Mesendoderm (in vitro differentiated cells): Measurements from ENCODE around the gene ATP2B1.

Source experiments
- DNase-seq: peaks from one replicate; pipeline ENCODE4 v3.0.0; 2013
- H2AK5ac ChIP-seq: 2 replicates; pipeline ENCODE4 v1.6.1; 2013; ENCODE audit warnings: low read length, inconsistent platforms
- H2BK120ac ChIP-seq: 2 replicates; pipeline ENCODE4 v1.6.1; 2013; ENCODE audit warnings: low read depth, mild to moderate bottlenecking, low read length, moderate library complexity, mixed read lengths
- H2BK15ac ChIP-seq: replicated peaks from 2 replicates; pipeline ENCODE4 v1.6.1; 2013; ENCODE audit warnings: low read depth, mild to moderate bottlenecking, moderate library complexity
- H2BK5ac ChIP-seq: 2 replicates; pipeline ENCODE4 v1.6.1; 2013; ENCODE audit warnings: low read length, inconsistent platforms
- H3K18ac ChIP-seq: 2 replicates; pipeline ENCODE4 v1.6.1; 2013; ENCODE audit warnings: mild to moderate bottlenecking, low read length, mixed read lengths
- H3K23ac ChIP-seq: one replicate; pipeline ENCODE4 v1.6.1; 2013; ENCODE audit warnings: low read length
- H3K27ac ChIP-seq: 2 replicates; pipeline ENCODE4 v1.5.1; 2013; ENCODE audit warnings: low read depth, mild to moderate bottlenecking, inconsistent platforms, low read length, moderate library complexity
- H3K27me3 ChIP-seq: 2 replicates; pipeline ENCODE4 v1.6.1; 2013; ENCODE audit warnings: low read length, control low read depth, mild to moderate bottlenecking, inconsistent platforms; ENCODE audit not compliant: insufficient read depth, poor library complexity
- H3K36me3 ChIP-seq: 2 replicates; pipeline ENCODE4 v1.6.1; 2013; ENCODE audit warnings: low read length, inconsistent platforms; ENCODE audit not compliant: control insufficient read depth, insufficient read depth
- H3K4ac ChIP-seq: one replicate; pipeline ENCODE4 v1.6.1; 2013; ENCODE audit warnings: low read depth, mild to moderate bottlenecking, low read length, moderate library complexity
- H3K4me1 ChIP-seq: 2 replicates; pipeline ENCODE4 v1.6.1; 2013; ENCODE audit warnings: low read depth, low read length, inconsistent platforms; ENCODE audit not compliant: control insufficient read depth
- H3K4me2 ChIP-seq: 2 replicates; pipeline ENCODE4 v1.6.1; 2013; ENCODE audit warnings: low read length
- H3K4me3 ChIP-seq: 2 replicates; pipeline ENCODE4 v1.5.1; 2013; ENCODE audit warnings: mild to moderate bottlenecking, low read length
- H3K56ac ChIP-seq: one replicate; pipeline ENCODE4 v1.6.1; 2013; ENCODE audit warnings: low read length
- H3K79me1 ChIP-seq: 2 replicates; pipeline ENCODE4 v1.6.1; 2013; ENCODE audit warnings: low read length, inconsistent platforms
- H3K79me2 ChIP-seq: 2 replicates; pipeline ENCODE4 v1.6.1; 2013; ENCODE audit warnings: mild to moderate bottlenecking, low read length; ENCODE audit not compliant: control insufficient read depth, insufficient read depth
- H3K9ac ChIP-seq: 2 replicates; pipeline ENCODE4 v1.6.1; 2013; ENCODE audit warnings: low read length, inconsistent platforms
- H4K5ac ChIP-seq: one replicate; pipeline ENCODE4 v1.6.1; 2013; ENCODE audit warnings: low read length
- H4K8ac ChIP-seq: one replicate; pipeline ENCODE4 v1.6.1; 2013; ENCODE audit warnings: low read depth, mild to moderate bottlenecking, control low read depth, low read length, moderate library complexity
- WGBS: extraction: QIAGEN DNeasy Blood & Tissue Kit; methylation state at CpG from one replicate; pipeline ENCODE4 v1.1.7; 2013; ENCODE audit warnings: low lambda C conversion rate, missing lambda C conversion rate; ENCODE audit not compliant: insufficient coverage; ENCODE audit errors: extremely low coverage; 5-methylcytosine and 5-hydroxymethylcytosine counted together

ATP2B1 gene

GRCh38 chr12:89661706-89662330 lies 46.8 kb downstream of the ATP2B1 start:
- no peak overlapping the region for H3K4ac ChIP-seq
- H4K8ac ChIP-seq = no peak overlapping the region
- no peak overlapping the region for H2BK120ac ChIP-seq
- no peak overlapping the region for H3K18ac ChIP-seq
- H4K5ac ChIP-seq = no peak overlapping the region
- H3K9ac ChIP-seq = no peak overlapping the region
- H3K56ac ChIP-seq = no peak overlapping the region
- no peaks in the 10 kb centered on the region for H3K27me3 ChIP-seq
- DNase-seq = no peak
- no peak overlapping the region for H2BK5ac ChIP-seq
- peaks cover 2% of the 10 kb centered on the region for H3K79me1 ChIP-seq
- no peak overlapping the region for H2AK5ac ChIP-seq
- H3K27ac ChIP-seq = no peak overlapping the region
- H3K4me1 ChIP-seq = peaks cover 2% of the 10 kb centered on the region
- 100% methylated on average over 1 of the region's 4 CpGs for WGBS
- H3K79me2 ChIP-seq = peaks cover 1% of the 10 kb centered on the region
- no peak overlapping the region for H3K4me2 ChIP-seq
- no peak overlapping the region for H3K4me3 ChIP-seq
- H3K23ac ChIP-seq = no peak overlapping the region
- H3K36me3 ChIP-seq = no peaks in the 10 kb centered on the region
- H2BK15ac ChIP-seq = no peak overlapping the region

- Histone ChIP-seq H4K8ac (no peak overlapping the region), H3K36me3 (no peaks in the 10 kb centered on the region), H3K4ac (no peak overlapping the region), H3K4me3 (no peak overlapping the region), H2AK5ac (no peak overlapping the region), H3K56ac (no peak overlapping the region), H3K4me2 (no peak overlapping the region), H3K79me2 (peaks cover 1% of the 10 kb centered on the region), H2BK5ac (no peak overlapping the region), H3K79me1 (no peaks in the 10 kb centered on the region), H4K5ac (no peak overlapping the region), H3K4me1 (peaks cover 2% of the 10 kb centered on the region), H2BK120ac (no peak overlapping the region), H2BK15ac (no peak overlapping the region), H3K23ac (no peak overlapping the region), H3K18ac (no peak overlapping the region), H3K9ac (no peak overlapping the region), H3K27me3 (no peaks in the 10 kb centered on the region), H3K27ac (no peak overlapping the region)
- DNase-seq = no peak
- WGBS = no CpG with 5 or more reads among the region's 1 CpG
Measured at GRCh38 chr12:89657739-89658138, 50.9 kb downstream of the ATP2B1 start.

DNA sequence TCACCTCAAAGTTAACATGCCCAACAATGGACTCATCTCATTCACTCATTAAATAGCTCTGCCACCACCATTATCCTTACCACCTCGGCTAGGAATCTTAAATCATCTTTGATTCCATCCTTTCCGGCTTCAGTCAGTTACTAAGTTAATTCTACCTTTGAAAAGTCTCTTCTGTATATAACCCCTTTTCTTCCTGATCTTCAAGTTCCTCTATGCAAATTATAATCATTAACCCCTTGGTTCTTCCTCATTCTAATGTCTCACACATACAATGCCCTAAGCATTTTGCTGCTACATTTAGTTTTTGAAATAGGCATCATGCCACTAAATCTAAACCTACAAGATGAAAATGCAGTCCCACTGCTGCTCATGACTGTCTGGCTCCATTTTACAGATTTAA lies 51.6 kb downstream of the ATP2B1 start:
- H3K9ac ChIP-seq = no peak overlapping the region
- no peak overlapping the region for H3K4me3 ChIP-seq
- no peak overlapping the region for H3K56ac ChIP-seq
- no peak overlapping the region for H2BK5ac ChIP-seq
- no CpG with 5 or more reads among the region's 2 CpGs for WGBS
- H2BK15ac ChIP-seq = no peak overlapping the region
- H2BK120ac ChIP-seq = no peak overlapping the region
- peaks cover 2% of the 10 kb centered on the region for H3K4me1 ChIP-seq
- no peaks in the 10 kb centered on the region for H3K27me3 ChIP-seq
- H3K18ac ChIP-seq = no peak overlapping the region
- no peak overlapping the region for H3K4ac ChIP-seq
- H3K4me2 ChIP-seq = no peak overlapping the region
- H3K36me3 ChIP-seq = no peaks in the 10 kb centered on the region
- H2AK5ac ChIP-seq = no peak overlapping the region
- no peak overlapping the region for H4K8ac ChIP-seq
- no peak for DNase-seq
- no peak overlapping the region for H3K27ac ChIP-seq
- no peak overlapping the region for H3K23ac ChIP-seq
- H4K5ac ChIP-seq = no peak overlapping the region
- H3K79me1 ChIP-seq = no peaks in the 10 kb centered on the region
- H3K79me2 ChIP-seq = peaks cover 1% of the 10 kb centered on the region

GRCh38 chr12:89655841-89656240 lies 52.8 kb downstream of the ATP2B1 start:
- peaks cover 1% of the 10 kb centered on the region for H3K79me2 ChIP-seq
- H3K4ac ChIP-seq = no peak overlapping the region
- H3K56ac ChIP-seq = no peak overlapping the region
- no peak for DNase-seq
- no peak overlapping the region for H3K4me2 ChIP-seq
- H3K27me3 ChIP-seq = no peaks in the 10 kb centered on the region
- H2BK5ac ChIP-seq = no peak overlapping the region
- H3K79me1 ChIP-seq = no peaks in the 10 kb centered on the region
- no peak overlapping the region for H2BK15ac ChIP-seq
- no peak overlapping the region for H2AK5ac ChIP-seq
- no peak overlapping the region for H3K18ac ChIP-seq
- WGBS = no CpG with 5 or more reads among the region's 1 CpG
- no peak overlapping the region for H3K9ac ChIP-seq
- no peak overlapping the region for H4K8ac ChIP-seq
- no peak overlapping the region for H4K5ac ChIP-seq
- H3K4me3 ChIP-seq = no peak overlapping the region
- no peak overlapping the region for H3K23ac ChIP-seq
- H3K4me1 ChIP-seq = peaks cover 2% of the 10 kb centered on the region
- H3K36me3 ChIP-seq = no peaks in the 10 kb centered on the region
- no peak overlapping the region for H2BK120ac ChIP-seq
- no peak overlapping the region for H3K27ac ChIP-seq

GRCh38 chr12:89651192-89651591 lies 57.4 kb downstream of the ATP2B1 start:
- Histone ChIP-seq H3K4me3 (no peak overlapping the region), H3K56ac (no peak overlapping the region), H3K4me1 (peaks cover 3% of the 10 kb centered on the region), H3K9ac (no peak overlapping the region), H3K18ac (no peak overlapping the region), H3K79me1 (peaks cover 8% of the 10 kb centered on the region), H3K79me2 (no peaks in the 10 kb centered on the region), H2BK15ac (no peak overlapping the region), H3K36me3 (no peaks in the 10 kb centered on the region), H2AK5ac (no peak overlapping the region), H3K4me2 (no peak overlapping the region), H3K27me3 (no peaks in the 10 kb centered on the region), H2BK120ac (no peak overlapping the region), H4K5ac (no peak overlapping the region), H3K27ac (no peak overlapping the region), H4K8ac (no peak overlapping the region), H3K23ac (no peak overlapping the region), H2BK5ac (no peak overlapping the region), H3K4ac (no peak overlapping the region)
- DNase-seq = no peak
- no CpG with 5 or more reads among the region's 4 CpGs for WGBS

GRCh38 chr12:89650239-89650638 lies 58.4 kb downstream of the ATP2B1 start:
- Histone ChIP-seq H3K79me1 (peaks cover 8% of the 10 kb centered on the region), H3K4me2 (no peak overlapping the region), H3K4ac (no peak overlapping the region), H4K5ac (no peak overlapping the region), H3K36me3 (no peaks in the 10 kb centered on the region), H3K9ac (no peak overlapping the region), H3K56ac (no peak overlapping the region), H4K8ac (no peak overlapping the region), H2BK5ac (no peak overlapping the region), H3K27me3 (no peaks in the 10 kb centered on the region), H2BK120ac (no peak overlapping the region), H3K23ac (no peak overlapping the region), H3K27ac (no peak overlapping the region), H3K18ac (no peak overlapping the region), H2AK5ac (no peak overlapping the region), H3K4me1 (peaks cover 3% of the 10 kb centered on the region), H3K79me2 (no peaks in the 10 kb centered on the region), H2BK15ac (no peak overlapping the region), H3K4me3 (no peak overlapping the region)
- DNase-seq = no peak
- no CpG with 5 or more reads among the region's 2 CpGs for WGBS
